Epithelial cell of esophagus (primary cell): ENCODE data around the gene SCGB3A2.
"Not testable (repeated sequence)": the region's sequence is repeated elsewhere in the genome, so short reads cannot be mapped to it uniquely, and the experiment has no call there.

ENCODE experiments used
- DNase-seq: peaks from one replicate; pipeline ENCODE4 v3.0.0; 2010; ENCODE audit warnings: low read depth
- H3K4me3 ChIP-seq: 2 replicates; pipeline ENCODE4 v1.5.1; 2011; ENCODE audit warnings: mild to moderate bottlenecking, low read length, control low read depth
- TF ChIP-seq, protein P1 (sequence below): IDR thresholded peaks from 2 replicates; pipeline ENCODE4 v1.5.1; 2011; ENCODE audit warnings: low read depth, mild to moderate bottlenecking, low read length, control low read depth, inconsistent platforms; ENCODE audit not compliant: insufficient read depth; ENCODE audit errors: missing control alignments

Gene SCGB3A2

GRCh38 chr5:147860641-147861025 is 17.9 kb upstream of the SCGB3A2 start:
- TF ChIP-seq, protein P1, sequence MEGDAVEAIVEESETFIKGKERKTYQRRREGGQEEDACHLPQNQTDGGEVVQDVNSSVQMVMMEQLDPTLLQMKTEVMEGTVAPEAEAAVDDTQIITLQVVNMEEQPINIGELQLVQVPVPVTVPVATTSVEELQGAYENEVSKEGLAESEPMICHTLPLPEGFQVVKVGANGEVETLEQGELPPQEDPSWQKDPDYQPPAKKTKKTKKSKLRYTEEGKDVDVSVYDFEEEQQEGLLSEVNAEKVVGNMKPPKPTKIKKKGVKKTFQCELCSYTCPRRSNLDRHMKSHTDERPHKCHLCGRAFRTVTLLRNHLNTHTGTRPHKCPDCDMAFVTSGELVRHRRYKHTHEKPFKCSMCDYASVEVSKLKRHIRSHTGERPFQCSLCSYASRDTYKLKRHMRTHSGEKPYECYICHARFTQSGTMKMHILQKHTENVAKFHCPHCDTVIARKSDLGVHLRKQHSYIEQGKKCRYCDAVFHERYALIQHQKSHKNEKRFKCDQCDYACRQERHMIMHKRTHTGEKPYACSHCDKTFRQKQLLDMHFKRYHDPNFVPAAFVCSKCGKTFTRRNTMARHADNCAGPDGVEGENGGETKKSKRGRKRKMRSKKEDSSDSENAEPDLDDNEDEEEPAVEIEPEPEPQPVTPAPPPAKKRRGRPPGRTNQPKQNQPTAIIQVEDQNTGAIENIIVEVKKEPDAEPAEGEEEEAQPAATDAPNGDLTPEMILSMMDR, result no peak
- H3K4me3 ChIP-seq, result no peak overlapping the region
- no peak for DNase-seq

DNA sequence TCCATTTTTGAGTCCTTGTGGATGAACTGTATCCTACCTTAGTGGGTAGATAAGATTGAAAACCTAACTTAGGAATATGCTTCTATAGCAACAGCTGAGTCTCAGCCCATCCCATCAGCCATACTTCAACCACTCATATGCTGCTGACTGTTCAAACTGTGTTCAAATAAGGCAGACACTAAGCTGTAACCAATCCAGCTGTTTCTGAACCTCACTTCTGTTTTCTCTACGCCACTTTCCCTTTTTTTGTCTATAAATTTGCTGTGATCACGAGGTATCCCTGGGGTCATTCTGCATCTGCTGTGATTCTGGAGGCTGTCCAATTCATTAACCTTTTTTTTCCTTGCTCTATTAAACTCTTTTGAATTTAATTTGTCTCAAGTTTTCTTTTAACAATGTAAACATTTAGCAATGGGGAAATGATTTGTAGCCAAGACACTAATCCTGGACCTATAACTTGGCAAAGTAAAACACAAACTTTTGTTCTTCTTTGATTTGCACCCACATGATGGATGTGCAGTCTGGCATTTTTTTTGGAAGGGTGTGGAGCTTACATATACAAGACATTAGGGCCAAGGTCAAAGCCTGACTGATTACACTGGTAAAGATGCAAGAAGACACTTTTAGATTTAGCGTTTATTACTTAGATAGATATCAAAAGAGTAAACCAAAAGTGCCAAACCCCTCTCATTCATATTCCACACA is 14.9 kb upstream of the SCGB3A2 start:
- TF ChIP-seq, protein P1, result no peak
- no peak for DNase-seq
- H3K4me3 ChIP-seq, result no peak overlapping the region

DNA sequence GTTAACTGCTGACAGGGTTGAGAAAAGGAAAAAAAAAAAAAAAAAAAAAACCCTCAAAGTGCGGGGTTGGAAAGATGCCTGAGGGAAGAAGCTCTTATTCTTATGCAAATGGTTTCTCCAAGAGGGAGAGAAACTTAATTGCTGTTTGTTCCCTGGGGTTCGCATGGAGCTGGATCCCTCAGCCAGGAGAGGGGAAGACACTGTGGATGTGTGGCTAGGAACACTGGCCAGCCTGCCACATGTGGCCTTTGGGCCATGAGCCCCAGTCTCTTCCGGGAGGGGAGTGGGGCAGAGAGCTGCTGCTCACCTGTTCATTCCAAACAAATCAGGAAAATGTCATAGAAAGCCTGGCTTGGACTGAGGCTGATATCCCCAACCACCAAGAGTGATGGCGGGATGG is 9.4 kb upstream of the SCGB3A2 start:
- TF ChIP-seq, protein P1, result no peak
- DNase-seq, result no peak
- H3K4me3 ChIP-seq, result no peak overlapping the region

DNA sequence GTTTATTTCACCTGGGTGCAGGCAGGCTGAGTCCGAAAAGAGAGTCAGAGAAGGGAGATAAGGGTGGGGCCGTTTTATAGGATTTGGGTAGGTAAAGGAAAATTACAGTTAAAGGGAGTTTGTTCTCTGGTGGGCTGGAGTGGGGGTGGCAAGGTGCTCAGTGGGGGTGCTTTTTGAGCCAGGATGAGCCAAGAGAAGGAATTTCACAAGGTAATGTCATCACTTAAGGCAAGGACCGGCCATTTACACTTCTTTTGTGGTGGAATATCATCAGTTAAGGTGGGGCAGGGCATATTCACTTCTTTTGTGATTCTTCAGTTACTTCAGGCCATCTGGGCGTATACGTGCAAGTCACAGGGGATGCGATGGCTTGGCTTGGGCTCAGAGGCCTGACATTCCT is 8.6 kb upstream of the SCGB3A2 start:
- not testable (repeated sequence) for DNase-seq

GRCh38 chr5:147871980-147872549 is 6.4 kb upstream of the SCGB3A2 start:
- not testable (repeated sequence) for H3K4me3 ChIP-seq, DNase-seq

More for the DNA sequence above, 8.6 kb upstream of the SCGB3A2 start:
- H3K4me3 ChIP-seq, result not testable (repeated sequence)

- not testable (repeated sequence) for H3K4me3 ChIP-seq, DNase-seq
These were observed 5.6 kb upstream of the SCGB3A2 start for GRCh38 chr5:147872744-147873435.

DNA sequence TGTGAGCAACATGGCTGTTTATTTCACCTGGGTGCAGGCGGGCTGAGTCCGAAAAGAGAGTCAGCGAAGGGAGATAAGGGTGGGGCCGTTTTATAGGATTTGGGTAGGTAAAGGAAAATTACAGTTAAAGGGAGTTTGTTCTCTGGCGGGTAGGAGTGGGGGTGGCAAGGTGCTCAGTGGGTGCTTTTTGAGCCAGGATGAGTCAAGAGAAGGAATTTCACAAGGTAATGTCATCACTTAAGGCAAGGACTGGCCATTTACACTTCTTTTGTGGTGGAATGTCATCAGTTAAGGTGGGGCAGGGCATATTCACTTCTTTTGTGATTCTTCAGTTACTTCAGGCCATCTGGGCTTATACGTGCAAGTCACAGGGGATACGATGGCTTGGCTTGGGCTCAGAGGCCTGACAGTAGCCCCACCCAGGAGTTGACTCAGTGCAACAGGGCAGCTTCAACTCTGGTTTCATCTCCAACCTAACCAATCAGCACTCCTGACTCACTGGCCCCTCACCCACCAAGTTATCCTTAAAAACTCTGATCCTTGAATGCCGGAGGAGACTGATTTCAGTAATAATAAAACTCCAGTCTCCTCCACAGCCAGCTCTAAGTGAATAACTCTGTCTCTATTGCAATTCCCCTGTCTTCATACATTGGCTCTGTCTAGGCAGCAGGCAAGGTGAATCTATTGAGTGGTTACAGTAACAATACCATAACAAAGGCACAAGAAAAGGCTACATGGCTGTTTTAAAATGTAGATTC is 4.2 kb upstream of the SCGB3A2 start:
- not testable (repeated sequence) for H3K4me3 ChIP-seq
- DNase-seq, result peak; percentile 21

DNA sequence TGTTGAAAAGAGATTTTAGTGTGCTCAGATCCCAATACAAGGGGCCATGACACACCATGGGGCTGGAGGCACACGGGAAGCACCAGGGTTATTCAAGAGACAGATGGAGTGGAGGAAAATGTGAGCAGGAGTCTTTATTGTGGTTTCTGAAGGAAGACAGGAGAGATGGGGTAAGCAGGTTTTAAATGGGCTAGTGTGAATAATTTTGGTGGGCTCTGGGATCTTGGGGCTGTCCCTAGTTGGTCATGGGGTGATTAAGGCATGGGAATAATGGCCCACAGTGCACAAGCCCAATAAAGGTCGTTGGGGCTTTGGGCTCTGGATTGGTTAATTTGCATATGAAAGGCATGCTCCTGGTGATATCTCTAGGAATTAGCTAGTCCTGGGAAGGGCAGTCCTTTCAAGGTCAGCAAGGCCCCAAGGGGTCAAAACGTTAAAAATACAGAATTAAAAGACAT is 3.6 kb upstream of the SCGB3A2 start:
- TF ChIP-seq, protein P1, result no peak
- H3K4me3 ChIP-seq, result no peak overlapping the region

More for the DNA sequence above, 3.6 kb upstream of the SCGB3A2 start:
- DNase-seq, result no peak
